ENCODE measurements around the gene PPP2R2B.

DNA sequence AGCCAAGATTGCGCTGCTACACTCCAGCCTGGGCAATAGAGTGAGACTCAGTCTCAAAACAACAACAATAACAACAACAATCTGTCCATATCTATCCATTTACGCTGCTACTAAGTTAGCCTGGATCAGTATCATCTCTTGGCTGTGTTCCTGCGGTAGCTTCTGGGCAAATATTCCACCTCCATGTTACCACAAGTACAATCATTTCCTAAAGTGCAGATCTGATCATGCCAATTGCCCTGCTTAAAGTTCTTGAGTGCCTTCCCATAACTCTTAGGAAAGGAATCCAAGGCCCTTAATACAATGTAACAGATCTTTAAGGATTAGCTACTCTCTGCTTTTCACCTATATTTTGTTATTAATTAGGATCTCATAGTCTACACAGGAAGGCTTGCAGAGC, 15.4 kb upstream of the PPP2R2B start:
- TF ChIP-seq POLR2AphosphoS5 (IDR thresholded peaks at IDR 0.05) (no peak), EP300 (IDR thresholded peaks at IDR 0.05; ENCODE audit: low read depth) (no peak), POLR2A (IDR thresholded peaks at IDR 0.05) (no peak)
- TF ChIP-seq, protein P1, sequence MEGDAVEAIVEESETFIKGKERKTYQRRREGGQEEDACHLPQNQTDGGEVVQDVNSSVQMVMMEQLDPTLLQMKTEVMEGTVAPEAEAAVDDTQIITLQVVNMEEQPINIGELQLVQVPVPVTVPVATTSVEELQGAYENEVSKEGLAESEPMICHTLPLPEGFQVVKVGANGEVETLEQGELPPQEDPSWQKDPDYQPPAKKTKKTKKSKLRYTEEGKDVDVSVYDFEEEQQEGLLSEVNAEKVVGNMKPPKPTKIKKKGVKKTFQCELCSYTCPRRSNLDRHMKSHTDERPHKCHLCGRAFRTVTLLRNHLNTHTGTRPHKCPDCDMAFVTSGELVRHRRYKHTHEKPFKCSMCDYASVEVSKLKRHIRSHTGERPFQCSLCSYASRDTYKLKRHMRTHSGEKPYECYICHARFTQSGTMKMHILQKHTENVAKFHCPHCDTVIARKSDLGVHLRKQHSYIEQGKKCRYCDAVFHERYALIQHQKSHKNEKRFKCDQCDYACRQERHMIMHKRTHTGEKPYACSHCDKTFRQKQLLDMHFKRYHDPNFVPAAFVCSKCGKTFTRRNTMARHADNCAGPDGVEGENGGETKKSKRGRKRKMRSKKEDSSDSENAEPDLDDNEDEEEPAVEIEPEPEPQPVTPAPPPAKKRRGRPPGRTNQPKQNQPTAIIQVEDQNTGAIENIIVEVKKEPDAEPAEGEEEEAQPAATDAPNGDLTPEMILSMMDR (IDR thresholded peaks at IDR 0.05), result no peak

All from transverse colon (tissue), 4 donors.